H9 (cell line): Measurements from ENCODE around the gene DCX. TPM values are rescaled to one million over a fixed set of nuclear protein-coding genes. Genes with fewer than 3 reads are reported as not detected.

ENCODE experiments used
- DNase-seq: peaks from one replicate; pipeline ENCODE4 v3.0.0-alpha.2; 2017
- H2AFZ ChIP-seq: one replicate; pipeline ENCODE4 v1.6.1; 2013; ENCODE audit warnings: mild to moderate bottlenecking, low read length, control low read depth, moderate library complexity
- H2AK5ac ChIP-seq: 2 replicates; pipeline ENCODE4 v1.6.1; 2013; ENCODE audit warnings: low read length, control low read depth, mixed read lengths; ENCODE audit not compliant: insufficient read length
- H2BK120ac ChIP-seq: one replicate; pipeline ENCODE4 v1.6.1; 2013; ENCODE audit warnings: low read depth, mild to moderate bottlenecking, low read length, control low read depth, inconsistent platforms; ENCODE audit not compliant: poor library complexity, severe bottlenecking
- H2BK12ac ChIP-seq: 2 replicates; pipeline ENCODE4 v1.6.1; 2013; ENCODE audit warnings: low read length, control low read depth, mixed read lengths, low read depth; ENCODE audit not compliant: insufficient read length
- H2BK15ac ChIP-seq: 2 replicates; pipeline ENCODE4 v1.6.1; 2013; ENCODE audit warnings: low read depth, low read length, control low read depth
- H2BK20ac ChIP-seq: one replicate; pipeline ENCODE4 v1.6.1; 2013; ENCODE audit warnings: low read depth, mild to moderate bottlenecking, low read length, control low read depth, inconsistent platforms; ENCODE audit not compliant: poor library complexity, severe bottlenecking
- H2BK5ac ChIP-seq: 2 replicates; pipeline ENCODE4 v1.6.1; 2013; ENCODE audit warnings: low read length, control low read depth, mixed read lengths; ENCODE audit not compliant: insufficient read length
- H3K14ac ChIP-seq: 2 replicates; pipeline ENCODE4 v1.6.1; 2013; ENCODE audit warnings: low read length, control low read depth; ENCODE audit not compliant: insufficient read depth
- H3K18ac ChIP-seq: 2 replicates; pipeline ENCODE4 v1.6.1; 2013; ENCODE audit warnings: low read depth, mild to moderate bottlenecking, mixed read lengths, low read length, control low read depth; ENCODE audit not compliant: insufficient read length
- H3K23ac ChIP-seq: 2 replicates; pipeline ENCODE4 v1.6.1; 2013; ENCODE audit warnings: low read length, control low read depth, mixed read lengths, low read depth; ENCODE audit not compliant: insufficient read length
- H3K23me2 ChIP-seq: 2 replicates; pipeline ENCODE4 v1.6.1; 2013; ENCODE audit warnings: low read depth, mild to moderate bottlenecking, mixed read lengths, low read length, control low read depth; ENCODE audit not compliant: insufficient read length, poor library complexity, severe bottlenecking
- H3K27ac ChIP-seq: 2 replicates; pipeline ENCODE4 v1.5.1; 2013; ENCODE audit warnings: low read length, control low read depth, mixed read lengths, low read depth; ENCODE audit not compliant: insufficient read length
- H3K27me3 ChIP-seq: 2 replicates; pipeline ENCODE4 v1.6.1; 2013; ENCODE audit warnings: low read length, control low read depth, inconsistent platforms; ENCODE audit not compliant: insufficient read depth
- H3K4ac ChIP-seq: 2 replicates; pipeline ENCODE4 v1.6.1; 2013; ENCODE audit warnings: low read depth, mild to moderate bottlenecking, control low read depth, inconsistent platforms, low read length, moderate library complexity
- H3K4me1 ChIP-seq: 2 replicates; pipeline ENCODE4 v1.6.1; 2013; ENCODE audit warnings: low read length, control low read depth, inconsistent platforms; ENCODE audit not compliant: insufficient read depth
- H3K4me2 ChIP-seq: 2 replicates; pipeline ENCODE4 v1.6.1; 2013; ENCODE audit warnings: low read length, control low read depth, mixed read lengths; ENCODE audit not compliant: insufficient read length, insufficient read depth
- H3K56ac ChIP-seq: 2 replicates; pipeline ENCODE4 v1.6.1; 2013; ENCODE audit warnings: low read depth, mild to moderate bottlenecking, mixed read lengths, low read length, control low read depth; ENCODE audit not compliant: insufficient read length
- H3K79me1 ChIP-seq: 2 replicates; pipeline ENCODE4 v1.6.1; 2013; ENCODE audit warnings: low read depth, mild to moderate bottlenecking, moderate library complexity, low read length, control low read depth, inconsistent platforms; ENCODE audit not compliant: insufficient read depth, poor library complexity, severe bottlenecking
- H3K79me2 ChIP-seq: 2 replicates; pipeline ENCODE4 v1.6.1; 2013; ENCODE audit warnings: low read length, control low read depth, inconsistent platforms; ENCODE audit not compliant: insufficient read depth
- H3K9ac ChIP-seq: 2 replicates; pipeline ENCODE4 v1.6.1; 2013; ENCODE audit warnings: low read length, control low read depth, mixed read lengths; ENCODE audit not compliant: insufficient read length; ENCODE audit errors: extremely low read depth
- H3K9me3 ChIP-seq: one replicate; pipeline ENCODE4 v1.6.1; 2013; ENCODE audit warnings: low read depth, low read length, inconsistent platforms; ENCODE audit not compliant: control insufficient read depth
- H3T11ph ChIP-seq: one replicate; pipeline ENCODE4 v1.6.1; 2013; ENCODE audit warnings: mild to moderate bottlenecking, low read length, control low read depth, inconsistent platforms
- H4K20me1 ChIP-seq: one replicate; pipeline ENCODE4 v1.6.1; 2013; ENCODE audit not compliant: control insufficient read depth, insufficient read length, insufficient read depth
- H4K5ac ChIP-seq: 2 replicates; pipeline ENCODE4 v1.6.1; 2013; ENCODE audit warnings: low read depth, mild to moderate bottlenecking, mixed read lengths, low read length, control low read depth; ENCODE audit not compliant: insufficient read length
- H4K8ac ChIP-seq: replicated peaks from 2 replicates; pipeline ENCODE4 v1.6.1; 2013; ENCODE audit warnings: low read length, control low read depth, mixed read lengths, low read depth; ENCODE audit not compliant: insufficient read length
- H4K91ac ChIP-seq: 2 replicates; pipeline ENCODE4 v1.6.1; 2013; ENCODE audit warnings: low read depth, mild to moderate bottlenecking, moderate library complexity, mixed read lengths, low read length, control low read depth; ENCODE audit not compliant: insufficient read length
- H3K27ac Mint-ChIP-seq, 3 experiments: 2 replicates in 2 of 3; 3 replicates in 1 of 3; pipeline ENCODE4 v1.8.0; 2020 to 2021; ENCODE audit warnings: mixed read lengths in 3 of 3, mild to moderate bottlenecking in 1 of 3, moderate library complexity in 1 of 3
- H3K27me3 Mint-ChIP-seq: 2 replicates; pipeline ENCODE4 v1.8.0; 2021; ENCODE audit warnings: low read depth, mild to moderate bottlenecking, moderate library complexity, mixed read lengths
- H3K36me3 Mint-ChIP-seq, 3 experiments: 2 replicates in 2 of 3; 3 replicates in 1 of 3; pipeline ENCODE4 v1.8.0; 2020 to 2021; ENCODE audit warnings: low read depth in 3 of 3, mixed read lengths in 3 of 3; ENCODE audit not compliant: insufficient read depth in 1 of 3
- H3K4me1 Mint-ChIP-seq, 2 experiments: 2 replicates each; pipeline ENCODE4 v1.8.0; 2020; ENCODE audit warnings: mixed read lengths in 2 of 2
- H3K4me3 Mint-ChIP-seq, 2 experiments: 2 replicates in 1 of 2; 3 replicates in 1 of 2; pipeline ENCODE4 v1.8.0; 2020 to 2021; ENCODE audit warnings: mild to moderate bottlenecking in 2 of 2, mixed read lengths in 2 of 2, moderate library complexity in 1 of 2
- H3K9me3 Mint-ChIP-seq, 2 experiments: 2 replicates in 1 of 2; 3 replicates in 1 of 2; pipeline ENCODE4 v1.8.0; 2020; ENCODE audit warnings: mild to moderate bottlenecking in 2 of 2, mixed read lengths in 2 of 2, moderate library complexity in 1 of 2
- WGBS: extraction: QIAGEN DNeasy Blood & Tissue Kit; methylation state at CpG from one replicate; pipeline ENCODE4 v1.1.7; 2013; ENCODE audit warnings: missing lambda C conversion rate, low lambda C conversion rate, mixed read lengths; ENCODE audit not compliant: insufficient read length; ENCODE audit errors: extremely low coverage; 5-methylcytosine and 5-hydroxymethylcytosine counted together
- total RNA-seq: library from RNA; stranded (reverse); gene quantifications from 2 replicates; pipeline ENCODE4 v1.2.1, GENCODE V29; 2021
- TF ChIP-seq, protein P1 (sequence below): fragments of 200-600 bp; sonication (generic); conservative IDR thresholded peaks from 3 replicates; pipeline ENCODE4 v1.8.0; 2021; ENCODE audit warnings: antibody characterized with exemption, mild to moderate bottlenecking

DCX gene
- total RNA-seq, 1 experiment from 2014 or later: 2.0 TPM

DNA sequence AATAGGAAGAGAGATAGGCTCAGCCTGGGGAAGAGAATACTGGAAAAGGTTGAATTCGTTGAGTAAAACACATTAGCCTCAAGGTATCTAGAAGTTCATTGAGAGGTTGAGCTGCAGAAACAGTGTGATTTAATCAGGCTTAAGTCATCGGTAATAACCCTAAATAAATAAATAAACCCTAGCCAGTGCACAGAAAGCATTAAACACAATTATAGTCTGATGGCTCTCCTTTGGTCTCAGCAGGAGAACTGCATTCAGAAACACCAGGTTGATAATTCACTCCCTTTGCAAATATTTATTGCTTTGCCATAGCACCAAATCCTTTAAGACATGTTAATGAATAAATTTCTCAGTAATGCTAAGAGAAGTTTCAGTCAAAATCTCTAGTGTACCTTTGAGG is 9.6 kb downstream of the DCX start:
- WGBS: no CpG with 5 or more reads among the region's 2 CpGs
- DNase-seq: no peak
- Histone ChIP-seq H2BK120ac (no peak overlapping the region), H3K56ac (no peak overlapping the region), H3K14ac (no peak overlapping the region), H3K23ac (no peak overlapping the region), H3K9ac (no peak overlapping the region), H2BK12ac (no peak overlapping the region), H3T11ph (no peak overlapping the region), H3K27ac (no peak overlapping the region), H3K9me3 (no peaks in the 10 kb centered on the region), H2BK15ac (no peak overlapping the region), H3K27me3 (no peaks in the 10 kb centered on the region), H3K4me2 (no peak overlapping the region), H2BK5ac (no peak overlapping the region), H2AFZ (no peak overlapping the region), H3K18ac (no peak overlapping the region), H2AK5ac (no peak overlapping the region), H2BK20ac (no peak overlapping the region), H4K8ac (no peak overlapping the region), H3K23me2 (no peaks in the 10 kb centered on the region), H4K5ac (no peak overlapping the region), H3K79me2 (no peaks in the 10 kb centered on the region), H4K20me1 (no peaks in the 10 kb centered on the region), H3K79me1 (no peaks in the 10 kb centered on the region), H4K91ac (no peak overlapping the region), H3K4ac (no peak overlapping the region), H3K4me1 (no peaks in the 10 kb centered on the region)
- H3K36me3 Mint-ChIP-seq: no peaks in the 10 kb centered on the region; a peak in 1 of 7 replicates
- H3K4me1 Mint-ChIP-seq: peaks cover 4 to 7% of the 10 kb centered on the region in 2 experiments
- peaks cover 3% of the 10 kb centered on the region; the same call in 1 of the 2 replicates for H3K27me3 Mint-ChIP-seq
- no peak overlapping the region for H3K4me3 Mint-ChIP-seq
- H3K27ac Mint-ChIP-seq: no peak overlapping the region
- TF ChIP-seq, protein P1, sequence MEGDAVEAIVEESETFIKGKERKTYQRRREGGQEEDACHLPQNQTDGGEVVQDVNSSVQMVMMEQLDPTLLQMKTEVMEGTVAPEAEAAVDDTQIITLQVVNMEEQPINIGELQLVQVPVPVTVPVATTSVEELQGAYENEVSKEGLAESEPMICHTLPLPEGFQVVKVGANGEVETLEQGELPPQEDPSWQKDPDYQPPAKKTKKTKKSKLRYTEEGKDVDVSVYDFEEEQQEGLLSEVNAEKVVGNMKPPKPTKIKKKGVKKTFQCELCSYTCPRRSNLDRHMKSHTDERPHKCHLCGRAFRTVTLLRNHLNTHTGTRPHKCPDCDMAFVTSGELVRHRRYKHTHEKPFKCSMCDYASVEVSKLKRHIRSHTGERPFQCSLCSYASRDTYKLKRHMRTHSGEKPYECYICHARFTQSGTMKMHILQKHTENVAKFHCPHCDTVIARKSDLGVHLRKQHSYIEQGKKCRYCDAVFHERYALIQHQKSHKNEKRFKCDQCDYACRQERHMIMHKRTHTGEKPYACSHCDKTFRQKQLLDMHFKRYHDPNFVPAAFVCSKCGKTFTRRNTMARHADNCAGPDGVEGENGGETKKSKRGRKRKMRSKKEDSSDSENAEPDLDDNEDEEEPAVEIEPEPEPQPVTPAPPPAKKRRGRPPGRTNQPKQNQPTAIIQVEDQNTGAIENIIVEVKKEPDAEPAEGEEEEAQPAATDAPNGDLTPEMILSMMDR: no peak
- H3K9me3 Mint-ChIP-seq: no peaks in the 10 kb centered on the region
